Measurements from ENCODE around the gene BLM. TPM values are rescaled to one million over a fixed set of nuclear protein-coding genes. Genes with fewer than 3 reads are reported as not detected.

Gene BLM
- total and polyA plus RNA-seq, 2 of the 4 experiments (the other 2 are of a cell fraction), result 2.5 to 6.5 TPM

- H4K20me1 ChIP-seq (ENCODE audit: insufficient read depth, low read length), result no peaks in the 10 kb centered on the region
- in situ Hi-C loops (cut with MboI; ENCODE audit: low sequenced_read_pairs) (no loop called here), intact Hi-C loops (cut with micrococcal nuclease) (no loop called here), dilution Hi-C loops (cut with HindIII; ENCODE audit: low sequenced_read_pairs, unreplicated experiment) (no loop called here)
- H3K4ac ChIP-seq (ENCODE audit: low read depth, low read length), result no peak overlapping the region
- CTCF ChIA-PET, result no interaction called here
- H3K27ac ChIP-seq (ENCODE audit: insufficient read depth, low read length), result no peak overlapping the region
- no peak for TF ChIP-seq BHLHE40 (IDR thresholded peaks at IDR 0.05; ENCODE audit: low read depth, low read length)
- no peak for TF ChIP-seq MAFK (IDR thresholded peaks at IDR 0.05; ENCODE audit: low read depth, low read length)
- TF ChIP-seq MAZ (IDR thresholded peaks at IDR 0.05; ENCODE audit: borderline replicate concordance, low read depth, low read length), result no peak
- no peak for TF ChIP-seq FOS (IDR thresholded peaks at IDR 0.05; ENCODE audit: low read depth, low read length)
- TF ChIP-seq CEBPB (IDR thresholded peaks at IDR 0.05; ENCODE audit: low read depth, low read length), result no peak
- TF ChIP-seq POLR2A (IDR thresholded peaks at IDR 0.05; ENCODE audit: low read depth, low read length), result no peak
- TF ChIP-seq RAD21 (IDR thresholded peaks at IDR 0.05; ENCODE audit: low read length), result no peak
- TF ChIP-seq CHD1 (IDR thresholded peaks at IDR 0.05; ENCODE audit: low read depth, low read length), result no peak
- no peak for TF ChIP-seq RCOR1 (IDR thresholded peaks at IDR 0.05; ENCODE audit: insufficient replicate concordance, low read length)
- no peak for TF ChIP-seq RFX5 (IDR thresholded peaks at IDR 0.05; ENCODE audit: low read depth, low read length)
- TF ChIP-seq SMC3 (IDR thresholded peaks at IDR 0.05; ENCODE audit: low read depth, low read length), result no peak
- TF ChIP-seq CTCF (conservative IDR thresholded peaks at IDR 0.05; ENCODE audit: low read depth, low read length), result no peak
- TF ChIP-seq USF2 (IDR thresholded peaks at IDR 0.05; ENCODE audit: low read depth, low read length), result no peak
- TF ChIP-seq ELK1 (IDR thresholded peaks at IDR 0.05; ENCODE audit: borderline replicate concordance, low read depth, low read length), result no peak
- TF ChIP-seq NFE2L2 (IDR thresholded peaks at IDR 0.05; ENCODE audit: low read depth, low read length), result no peak
- no peak for TF ChIP-seq MXI1 (IDR thresholded peaks at IDR 0.05; ENCODE audit: borderline replicate concordance, low read depth, low read length)
- no peak overlapping the region for H3K9ac ChIP-seq (ENCODE audit: low read depth, low read length)
- H2AK9ac ChIP-seq (replicated peaks; ENCODE audit: low read depth, low read length, poor library complexity), result no peak overlapping the region
- H4K91ac ChIP-seq (ENCODE audit: insufficient read depth, low read depth, low read length), result no peak overlapping the region
- ATAC-seq (ENCODE audit: low read depth), result no peak
- no peaks in the 10 kb centered on the region for H3K9me1 ChIP-seq (ENCODE audit: insufficient read depth, low read length)
- H3K23ac ChIP-seq (ENCODE audit: low read depth, low read length), result no peak overlapping the region
- H3K27me3 ChIP-seq (ENCODE audit: control insufficient read depth, insufficient read depth, low read length), result no peaks in the 10 kb centered on the region
- no TSS peak for BruUV-seq (replicated peaks)
- H2BK20ac ChIP-seq (ENCODE audit: low read depth, low read length), result no peak overlapping the region
- H3K9me3 ChIP-seq (ENCODE audit: control insufficient read depth, insufficient read depth, low read length), result no peaks in the 10 kb centered on the region
- no CpG with 5 or more reads among the region's 5 CpGs for WGBS, 2 experiments (ENCODE audit: extremely low coverage in 2 of 2, insufficient read length in 1 of 2)
- no peak overlapping the region for H3K4me2 ChIP-seq (ENCODE audit: low read depth, low read length)
- no peak overlapping the region for H2AFZ ChIP-seq (replicated peaks; ENCODE audit: low read length, poor library complexity)
- H3K79me1 ChIP-seq (ENCODE audit: low read depth in 1 of 2, low read length in 2 of 2), result no peaks in the 10 kb centered on the region
- no peak overlapping the region for H3K18ac ChIP-seq (ENCODE audit: low read depth, low read length)
- no peak overlapping the region for H3K56ac ChIP-seq (ENCODE audit: extremely low read depth, insufficient read depth, low read length)
- H3K4me3 ChIP-seq (ENCODE audit: insufficient read depth, low read depth, low read length), result no peak overlapping the region
- POLR2A ChIA-PET (ENCODE audit: unreplicated experiment), result interaction anchor here (0.6 kb wide), 2 partner anchors 14 to 24 kb away, joined by 3 to 8 read pairs; no protein-coding TSS in a partner anchor
- no peaks in the 10 kb centered on the region for H3K36me3 ChIP-seq (ENCODE audit: control insufficient read depth, insufficient read depth, low read length)
- no peak for DNase-seq
- H2AK5ac ChIP-seq (ENCODE audit: low read depth, low read length), result no peak overlapping the region
- H3K14ac ChIP-seq (replicated peaks; ENCODE audit: low read depth, low read length), result no peak overlapping the region
- peaks cover 2% of the 10 kb centered on the region; the same call in 1 of the 2 replicates for H3K4me1 ChIP-seq (ENCODE audit: control insufficient read depth, insufficient read depth, low read length)
- no peak overlapping the region for H4K5ac ChIP-seq (ENCODE audit: low read depth, low read length)
- H2BK15ac ChIP-seq (ENCODE audit: low read depth, low read length), result no peak overlapping the region
- no peak overlapping the region for H2BK120ac ChIP-seq (ENCODE audit: low read depth, low read length)
- no peak overlapping the region for H4K8ac ChIP-seq (ENCODE audit: low read depth in 2 of 2, low read length in 2 of 2)
- no peak overlapping the region for H2BK5ac ChIP-seq (ENCODE audit: low read depth, low read length, poor library complexity, severe bottlenecking)
Observed at GRCh38 chr15:90851940-90852339, 134.8 kb downstream of the BLM start.
